G401 (cell line): Measurements from ENCODE around the gene ATG2A. TPM values are rescaled to one million over a fixed set of nuclear protein-coding genes. Genes with fewer than 3 reads are reported as not detected.

Experiments used
- DNase-seq: peaks from one replicate; pipeline ENCODE4 v3.0.0-alpha.2; 2015; ENCODE audit warnings: low spot score
- in situ Hi-C: cut with HindIII; loops from 2 replicates; pipeline ENCODE4 v1.10.0; 2016; ENCODE audit warnings: low sequenced_read_pairs, mixed read lengths
- total RNA-seq: library from RNA; depleted of rRNA; stranded (reverse); fragments of >200 nt; shearing (Covaris generic); gene quantifications from 2 replicates; pipeline ENCODE4 v1.2.3, GENCODE V29; 2014

Gene ATG2A
- total RNA-seq, 1 experiment from 2014 or later, result 20.5 TPM

GRCh38 chr11:64863391-64864060, 53.5 kb downstream of the ATG2A start:
- in situ Hi-C loops, result no loop called here
- peak; percentile 63 for DNase-seq

- in situ Hi-C loops, result no loop called here
Measured at GRCh38 chr11:64862987-64863390, 54.0 kb downstream of the ATG2A start.

DNA sequence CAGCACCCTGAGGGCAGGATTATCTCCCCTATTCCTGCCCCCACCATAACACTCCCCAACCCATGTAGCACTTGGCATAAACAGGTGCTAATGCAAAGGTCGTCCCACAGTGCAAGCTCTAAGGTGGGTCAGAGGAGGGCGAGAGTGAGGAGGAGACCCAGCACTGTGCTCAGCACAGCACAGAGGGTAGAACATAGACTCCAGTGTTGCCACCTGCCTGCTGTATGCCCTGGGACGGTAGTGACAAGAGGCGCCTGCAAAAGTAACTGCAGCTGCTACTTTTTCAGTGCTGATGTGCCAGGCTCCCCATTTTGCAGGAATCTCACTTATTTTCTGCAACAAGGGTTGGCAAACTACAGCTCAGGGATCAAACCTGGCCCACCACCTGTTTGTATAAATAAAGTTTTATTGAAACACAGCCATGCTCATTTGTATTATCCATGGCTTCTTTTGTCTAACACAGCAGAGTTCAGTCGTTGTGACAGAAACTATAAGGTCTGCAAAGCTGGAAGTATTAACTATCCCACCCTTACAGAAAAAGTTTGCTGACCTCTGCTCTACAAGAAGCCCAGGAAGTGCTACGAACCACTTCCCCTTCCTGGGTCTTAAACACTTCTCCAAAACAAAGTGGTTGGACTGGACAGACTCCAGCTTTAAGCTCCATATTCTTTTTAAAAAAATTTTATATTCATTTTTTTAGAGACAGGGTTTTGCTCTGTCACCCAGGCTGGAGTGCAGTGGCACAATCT, 55.6 kb downstream of the ATG2A start:
- in situ Hi-C loops, result no loop called here
- DNase-seq, result no peak

More at GRCh38 chr11:64862987-64863390, 54.0 kb downstream of the ATG2A start:
- peak; percentile 68 for DNase-seq

DNA sequence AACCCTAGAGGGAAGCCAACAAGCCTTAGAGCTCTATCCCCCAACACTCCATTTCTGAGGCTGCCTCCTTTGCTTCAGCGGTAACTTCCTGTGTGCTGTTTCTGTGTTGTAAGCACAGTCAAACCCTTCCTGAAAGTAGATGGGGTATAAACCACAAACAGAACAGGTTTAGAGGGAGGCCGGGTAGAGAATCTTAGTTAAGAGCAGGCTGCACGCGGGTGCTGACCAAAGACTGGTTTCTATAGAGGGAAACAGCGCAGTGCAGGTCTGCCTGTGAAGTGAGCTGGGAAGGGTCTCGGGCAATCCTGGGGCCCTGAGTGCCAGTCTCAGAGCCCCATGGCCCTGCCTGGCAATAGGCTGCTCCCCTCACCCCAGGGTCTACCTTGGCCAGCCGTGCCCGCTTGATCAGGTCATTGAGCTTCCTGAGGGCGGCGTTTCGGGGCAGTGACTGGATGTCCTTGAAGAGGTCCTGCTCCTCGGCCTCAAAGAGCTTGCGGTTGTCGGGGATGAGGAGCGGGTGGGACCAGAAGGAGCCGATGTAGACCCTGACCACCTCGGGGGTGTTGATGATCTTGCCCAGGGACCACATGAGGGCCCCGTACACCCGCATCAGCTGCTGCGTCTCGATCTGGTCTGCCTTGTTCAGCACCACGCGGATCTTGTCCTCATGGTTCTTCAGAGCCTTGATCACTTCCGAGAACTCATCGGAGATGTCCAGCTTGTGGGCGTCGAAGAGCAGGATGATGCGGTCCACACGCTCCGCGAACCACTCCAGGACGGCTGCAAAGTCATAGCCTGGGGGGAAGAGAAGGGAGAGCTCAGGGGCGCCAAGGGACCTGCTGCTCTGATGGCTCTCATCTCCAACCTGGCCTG, 57.2 kb downstream of the ATG2A start:
- in situ Hi-C loops, result loop anchor here (10.0 kb wide), 1 partner anchor 85 kb away; the partner anchor contains the start of gene SF1

GRCh38 chr11:64858467-64859263, 58.3 kb downstream of the ATG2A start:
- in situ Hi-C loops, result loop anchor here (10.0 kb wide), 1 partner anchor 84 kb away; the partner anchor contains the start of gene SF1
- peak; percentile 68 for DNase-seq

More for the DNA sequence above, 57.2 kb downstream of the ATG2A start:
- peak; percentile 11 for DNase-seq

- in situ Hi-C loops, result loop anchor here (10.0 kb wide), 1 partner anchor 83 kb away; the partner anchor contains the start of gene SF1
- no peak for DNase-seq
Measured at GRCh38 chr11:64857485-64857884, 59.5 kb downstream of the ATG2A start.

GRCh38 chr11:64856382-64857227, 60.4 kb downstream of the ATG2A start:
- in situ Hi-C loops, result loop anchor here (10.0 kb wide), 1 partner anchor 82 kb away; the partner anchor contains the start of gene SF1
- peak; percentile 91 for DNase-seq

DNA sequence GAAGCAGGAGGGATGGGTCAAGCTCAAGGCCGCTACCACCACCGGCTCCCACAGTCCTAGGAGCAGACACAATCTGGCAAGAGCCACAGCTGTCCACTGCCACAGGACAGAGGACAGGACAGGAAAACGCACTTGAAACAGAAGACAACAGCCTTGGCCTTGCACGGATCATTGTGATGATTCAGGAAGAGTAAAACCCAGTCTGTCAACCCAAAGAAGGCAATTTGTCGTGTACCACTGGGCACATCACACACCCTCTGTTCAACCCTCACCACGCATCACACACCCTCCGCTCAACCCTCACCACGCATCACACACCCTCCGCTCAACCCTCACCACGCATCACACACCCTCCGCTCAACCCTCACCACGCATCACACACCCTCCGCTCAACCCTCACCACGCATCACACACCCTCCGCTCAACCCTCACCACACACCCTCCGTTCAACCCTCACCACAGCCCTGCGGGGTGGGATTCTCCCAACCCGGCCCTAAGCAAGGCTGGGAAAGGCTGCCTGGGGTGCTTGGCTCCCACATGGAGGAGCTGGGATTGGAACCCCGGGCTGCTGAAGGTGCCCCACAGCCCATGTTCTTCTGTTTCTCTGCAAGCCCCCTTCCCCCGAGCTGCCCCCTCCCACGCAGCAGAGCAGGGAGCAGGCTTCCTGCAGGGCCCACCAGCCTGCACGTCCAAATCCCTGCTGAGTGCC, 61.3 kb downstream of the ATG2A start:
- in situ Hi-C loops, result loop anchor here (10.0 kb wide), 1 partner anchor 81 kb away; the partner anchor contains the start of gene SF1
- DNase-seq, result peak; percentile 32

- in situ Hi-C loops, result loop anchor here (10.0 kb wide), 1 partner anchor 80 kb away; the partner anchor contains the start of gene SF1
- DNase-seq, result peak; percentile 93
Measured at GRCh38 chr11:64854534-64855502, 62.2 kb downstream of the ATG2A start.

- in situ Hi-C loops, result loop anchor here (10.0 kb wide), 1 partner anchor 79 kb away; the partner anchor contains the start of gene SF1
- DNase-seq, result no peak
Measured at GRCh38 chr11:64854157-64854533, 62.9 kb downstream of the ATG2A start.

GRCh38 chr11:64853709-64854108, 63.3 kb downstream of the ATG2A start:
- in situ Hi-C loops, result loop anchor here (10.0 kb wide), 1 partner anchor 79 kb away; the partner anchor contains the start of gene SF1
- no peak for DNase-seq

GRCh38 chr11:64852804-64853509, 64.1 kb downstream of the ATG2A start:
- in situ Hi-C loops, result loop anchor here (10.0 kb wide), 1 partner anchor 78 kb away; the partner anchor contains the start of gene SF1

DNA sequence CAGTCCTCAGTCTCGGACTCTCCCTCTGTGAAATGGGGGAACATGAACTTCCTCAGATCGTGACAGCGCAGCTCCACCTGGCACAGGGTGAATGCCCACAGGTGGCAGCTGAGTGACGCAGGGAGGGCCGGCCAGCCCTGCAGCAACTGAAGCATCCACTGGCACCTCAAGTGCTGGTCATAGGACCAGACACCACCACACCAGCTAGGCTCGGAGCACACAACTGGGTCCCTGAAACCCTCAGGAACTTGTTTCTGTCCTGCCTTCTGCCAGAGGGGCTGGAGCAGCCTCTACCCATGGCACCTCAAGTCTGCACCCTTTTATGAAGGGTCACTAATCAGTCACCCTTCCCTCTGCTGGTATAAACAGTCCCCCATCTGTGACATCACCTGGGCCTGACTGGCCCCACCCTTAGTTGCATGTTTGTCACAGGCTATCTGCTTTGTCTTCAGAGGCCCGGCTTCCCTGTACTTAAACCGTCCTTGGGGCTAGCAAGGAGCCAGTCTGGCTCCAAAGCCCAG, 65.1 kb downstream of the ATG2A start:
- DNase-seq, result peak; percentile 66
- in situ Hi-C loops, result loop anchor here (10.0 kb wide), 1 partner anchor 77 kb away; the partner anchor contains the start of gene SF1

More at GRCh38 chr11:64852804-64853509, 64.1 kb downstream of the ATG2A start:
- DNase-seq, result no peak

GRCh38 chr11:64850979-64851567, 65.9 kb downstream of the ATG2A start:
- in situ Hi-C loops, result loop anchor here (10.0 kb wide), 1 partner anchor 76 kb away; the partner anchor contains the start of gene SF1
- no peak for DNase-seq
